ENCODE results near the gene XYLT1. TPM values are rescaled to one million over a fixed set of nuclear protein-coding genes. Genes with fewer than 3 reads are reported as not detected.
"Not testable (repeated sequence)": the region's sequence is repeated elsewhere in the genome, so short reads cannot be mapped to it uniquely, and the experiment has no call there.

XYLT1 gene
- total RNA-seq, 1 donor from 2014 or later, result under 0.01 TPM

- Histone ChIP-seq H3K4me3 (ENCODE audit: low read depth, low read length) (no peak overlapping the region), H3K27me3 (ENCODE audit: control insufficient read depth, insufficient read depth, low read length) (no peaks in the 10 kb centered on the region), H3K36me3 (ENCODE audit: control insufficient read depth, insufficient read depth, low read length) (no peaks in the 10 kb centered on the region)
- FAIRE-seq (no peak), DNase-seq (ENCODE audit: low read depth) (no peak)
- TF ChIP-seq CTCF (IDR thresholded peaks at IDR 0.05; ENCODE audit: insufficient read depth, low read length, severe bottlenecking), result no peak
Observed at GRCh38 chr16:17493012-17493411, 22.3 kb upstream of the XYLT1 start.

GRCh38 chr16:17491140-17491662 lies 20.4 kb upstream of the XYLT1 start:
- no peaks in the 10 kb centered on the region for H3K36me3 ChIP-seq (ENCODE audit: control insufficient read depth, insufficient read depth, low read length)
- no peaks in the 10 kb centered on the region for H3K27me3 ChIP-seq (ENCODE audit: control insufficient read depth, insufficient read depth, low read length)
- no peak overlapping the region for H3K4me3 ChIP-seq (ENCODE audit: low read depth, low read length)
- DNase-seq (ENCODE audit: low read depth) (no peak), FAIRE-seq (no peak)
- no peak for TF ChIP-seq CTCF (IDR thresholded peaks at IDR 0.05; ENCODE audit: insufficient read depth, low read length, severe bottlenecking)

- DNase-seq (ENCODE audit: low read depth) (no peak), FAIRE-seq (no peak)
- Histone ChIP-seq H3K4me3 (ENCODE audit: low read depth, low read length) (no peak overlapping the region), H3K36me3 (ENCODE audit: control insufficient read depth, insufficient read depth, low read length) (no peaks in the 10 kb centered on the region), H3K27me3 (ENCODE audit: control insufficient read depth, insufficient read depth, low read length) (no peaks in the 10 kb centered on the region)
- no peak for TF ChIP-seq CTCF (IDR thresholded peaks at IDR 0.05; ENCODE audit: insufficient read depth, low read length, severe bottlenecking)
Observed at GRCh38 chr16:17488506-17488905, 17.7 kb upstream of the XYLT1 start.

GRCh38 chr16:17483351-17483750 lies 12.6 kb upstream of the XYLT1 start:
- no peak for DNase-seq (ENCODE audit: low read depth)
- H3K36me3 ChIP-seq (ENCODE audit: control insufficient read depth, insufficient read depth, low read length), result no peaks in the 10 kb centered on the region
- no peak overlapping the region for H3K4me3 ChIP-seq (ENCODE audit: low read depth, low read length)
- no peak for FAIRE-seq
- H3K27me3 ChIP-seq (ENCODE audit: control insufficient read depth, insufficient read depth, low read length), result no peaks in the 10 kb centered on the region
- no peak for TF ChIP-seq CTCF (IDR thresholded peaks at IDR 0.05; ENCODE audit: insufficient read depth, low read length, severe bottlenecking)

- DNase-seq (ENCODE audit: low read depth); H3K27me3 ChIP-seq (ENCODE audit: control insufficient read depth, insufficient read depth, low read length); FAIRE-seq; H3K36me3 ChIP-seq (ENCODE audit: control insufficient read depth, insufficient read depth, low read length); H3K4me3 ChIP-seq (ENCODE audit: low read depth, low read length): not testable (repeated sequence)
Observed at GRCh38 chr16:17482341-17482740, 11.6 kb upstream of the XYLT1 start.

- Histone ChIP-seq H3K36me3 (ENCODE audit: control insufficient read depth, insufficient read depth, low read length) (no peaks in the 10 kb centered on the region), H3K27me3 (ENCODE audit: control insufficient read depth, insufficient read depth, low read length) (no peaks in the 10 kb centered on the region), H3K4me3 (ENCODE audit: low read depth, low read length) (no peak overlapping the region)
- no peak for TF ChIP-seq CTCF (IDR thresholded peaks at IDR 0.05; ENCODE audit: insufficient read depth, low read length, severe bottlenecking)
- no peak for DNase-seq (ENCODE audit: low read depth)
- FAIRE-seq, result no peak
Observed at GRCh38 chr16:17481736-17482135, 11.0 kb upstream of the XYLT1 start.

- not testable (repeated sequence) for H3K27me3 ChIP-seq (ENCODE audit: control insufficient read depth, insufficient read depth, low read length); H3K36me3 ChIP-seq (ENCODE audit: control insufficient read depth, insufficient read depth, low read length); H3K4me3 ChIP-seq (ENCODE audit: low read depth, low read length); FAIRE-seq; DNase-seq (ENCODE audit: low read depth)
Observed at GRCh38 chr16:17477260-17477545, 6.4 kb upstream of the XYLT1 start.

All from bronchial epithelial cell (primary cell).